Measurements from ENCODE around the gene PDE4B. TPM values are rescaled to one million over a fixed set of nuclear protein-coding genes. Genes with fewer than 3 reads are reported as not detected.

PDE4B gene
- total and polyA plus RNA-seq, 9 of the 15 experiments (the other 6 are each of a cell fraction or from before 2014, with no cell fraction given), result 0.09 TPM; not detected in 8

DNA sequence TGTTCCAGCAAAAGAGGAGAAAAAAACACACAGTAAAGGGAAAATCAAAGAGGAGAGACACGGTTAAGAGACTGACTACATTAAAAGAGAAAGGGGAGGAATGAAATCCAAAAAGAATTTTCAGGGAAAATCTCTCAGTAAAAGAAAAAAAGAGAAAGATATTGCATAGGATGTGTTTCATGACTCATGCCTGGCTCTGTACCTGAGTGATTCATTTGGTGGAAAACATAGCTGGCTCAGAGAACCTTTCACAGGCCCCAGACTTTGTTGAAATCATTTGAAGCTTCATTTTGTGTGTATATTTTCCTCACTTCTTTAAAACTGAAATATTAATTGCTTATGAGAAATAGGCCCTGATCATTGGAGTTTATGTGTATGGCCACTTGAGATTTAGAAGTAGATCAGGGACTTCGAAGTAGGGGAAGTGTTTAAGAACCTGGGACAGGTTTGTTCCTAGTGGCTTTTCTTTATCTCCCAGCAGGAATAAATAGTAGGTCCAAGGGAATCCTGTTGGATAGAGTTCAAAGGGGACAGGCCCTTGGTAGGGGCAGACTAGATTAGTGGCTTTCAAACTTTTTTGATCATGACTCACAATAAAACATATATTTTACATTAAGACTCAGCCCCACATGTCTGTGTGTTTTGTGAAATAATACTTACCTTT, 502.1 kb downstream of the PDE4B start:
- FAIRE-seq (no peak), ATAC-seq (no peak), DNase-seq (ENCODE audit: extremely low read depth in 1 of 4, low spot score in 3 of 4) (no peak)
- Histone ChIP-seq H3K27ac (ENCODE audit: extremely low read depth, low read depth, low read length) (no peak overlapping the region), H3K9ac (ENCODE audit: insufficient read depth in 1 of 2, low read depth in 2 of 2, low read length in 2 of 2) (no peak overlapping the region), H3K9me3 (replicated peaks; ENCODE audit: control insufficient read depth, insufficient read depth, low read depth, low read length) (no peaks in the 10 kb centered on the region), H3K36me3 (ENCODE audit: control insufficient read depth, insufficient read depth, low read length) (no peaks in the 10 kb centered on the region), H3K4me1 (replicated peaks in 1 of 2; ENCODE audit: control insufficient read depth in 2 of 2, insufficient read depth in 2 of 2, low read length in 2 of 2) (no peaks in the 10 kb centered on the region), H3K4me2 (ENCODE audit: insufficient read depth, low read length) (no peak overlapping the region), H3K4me3 (no peak overlapping the region), H3K9me1 (ENCODE audit: control insufficient read depth, insufficient read depth, low read length) (no peaks in the 10 kb centered on the region), H2AFZ (ENCODE audit: low read depth, low read length) (no peak overlapping the region), H3K79me2 (ENCODE audit: control insufficient read depth, insufficient read depth, low read length) (no peaks in the 10 kb centered on the region), H4K20me1 (replicated peaks; ENCODE audit: control insufficient read depth, insufficient read depth, low read length) (no peaks in the 10 kb centered on the region), H3K27me3 (ENCODE audit: control insufficient read depth in 2 of 2, insufficient read depth in 2 of 2, low read length in 2 of 2) (no peaks in the 10 kb centered on the region)
- POLR2A ChIA-PET, result no interaction called here
- intact Hi-C loops (cut with micrococcal nuclease) (no loop called here), in situ Hi-C loops (cut with MboI) (no loop called here)
- WGBS (ENCODE audit: insufficient coverage, low coverage, missing lambda C conversion rate), result 0% methylated on average over 2 of the region's 2 CpGs
- CTCF ChIA-PET (ENCODE audit: low intra/inter-chr PET ratio), result interaction anchor here (0.6 kb wide), 1 partner anchor 138 kb away, joined by 3 read pairs; no protein-coding TSS in a partner anchor
- no peak for TF ChIP-seq HEY1 (CRISPR knock-in tag; IDR thresholded peaks at IDR 0.05; ENCODE audit: borderline replicate concordance)
- peak; percentile 46; the same call in 1 of the 2 replicates for TF ChIP-seq FOSL1 (tag; conservative IDR thresholded peaks at IDR 0.05)
- no TSS peak for BruUV-seq (replicated peaks)

DNA sequence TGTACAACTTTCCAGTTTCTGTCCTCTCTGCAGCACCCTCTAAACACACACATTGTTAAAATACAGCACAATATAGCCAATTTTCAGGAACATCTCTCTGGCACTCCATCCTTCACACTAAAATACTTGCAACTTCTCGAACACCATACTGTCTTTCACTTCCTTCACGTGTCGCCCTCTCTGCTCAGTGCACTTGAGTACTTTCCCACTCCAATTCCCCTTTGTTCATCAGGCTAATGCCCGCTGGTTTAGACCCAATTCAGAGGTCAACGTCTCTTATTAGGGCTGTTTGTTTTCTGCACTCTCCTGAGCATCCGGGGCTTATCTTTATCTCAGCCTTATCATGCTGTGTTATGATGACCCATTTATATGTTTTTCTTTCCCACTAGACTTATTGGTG, 503.1 kb downstream of the PDE4B start:
- CTCF ChIA-PET (ENCODE audit: low intra/inter-chr PET ratio), result no interaction called here
- FAIRE-seq, result no peak
- intact Hi-C loops (cut with micrococcal nuclease), result no loop called here
- Histone ChIP-seq H3K9me3 (replicated peaks; ENCODE audit: control insufficient read depth, insufficient read depth, low read depth, low read length) (no peaks in the 10 kb centered on the region), H3K4me2 (ENCODE audit: insufficient read depth, low read length) (no peak overlapping the region), H3K27ac (ENCODE audit: extremely low read depth, low read depth, low read length) (no peak overlapping the region), H3K36me3 (ENCODE audit: control insufficient read depth, insufficient read depth, low read length) (no peaks in the 10 kb centered on the region), H2AFZ (ENCODE audit: low read depth, low read length) (no peak overlapping the region), H3K9ac (ENCODE audit: insufficient read depth in 1 of 2, low read depth in 2 of 2, low read length in 2 of 2) (no peak overlapping the region), H3K4me1 (replicated peaks in 1 of 2; ENCODE audit: control insufficient read depth in 2 of 2, insufficient read depth in 2 of 2, low read length in 2 of 2) (no peaks in the 10 kb centered on the region), H4K20me1 (replicated peaks; ENCODE audit: control insufficient read depth, insufficient read depth, low read length) (no peaks in the 10 kb centered on the region), H3K27me3 (ENCODE audit: control insufficient read depth in 2 of 2, insufficient read depth in 2 of 2, low read length in 2 of 2) (no peaks in the 10 kb centered on the region), H3K9me1 (ENCODE audit: control insufficient read depth, insufficient read depth, low read length) (no peaks in the 10 kb centered on the region), H3K79me2 (ENCODE audit: control insufficient read depth, insufficient read depth, low read length) (no peaks in the 10 kb centered on the region), H3K4me3 (no peak overlapping the region)
- POLR2A ChIA-PET, result no interaction called here
- no peak for DNase-seq (ENCODE audit: extremely low read depth in 1 of 4, low spot score in 3 of 4)
- TF ChIP-seq, protein P1, sequence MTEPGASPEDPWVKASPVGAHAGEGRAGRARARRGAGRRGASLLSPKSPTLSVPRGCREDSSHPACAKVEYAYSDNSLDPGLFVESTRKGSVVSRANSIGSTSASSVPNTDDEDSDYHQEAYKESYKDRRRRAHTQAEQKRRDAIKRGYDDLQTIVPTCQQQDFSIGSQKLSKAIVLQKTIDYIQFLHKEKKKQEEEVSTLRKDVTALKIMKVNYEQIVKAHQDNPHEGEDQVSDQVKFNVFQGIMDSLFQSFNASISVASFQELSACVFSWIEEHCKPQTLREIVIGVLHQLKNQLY (CRISPR knock-in tag; conservative IDR thresholded peaks at IDR 0.05), result no peak
- no peak for TF ChIP-seq TEAD1 (CRISPR knock-in tag; IDR thresholded peaks at IDR 0.05)
- TF ChIP-seq, protein P2, sequence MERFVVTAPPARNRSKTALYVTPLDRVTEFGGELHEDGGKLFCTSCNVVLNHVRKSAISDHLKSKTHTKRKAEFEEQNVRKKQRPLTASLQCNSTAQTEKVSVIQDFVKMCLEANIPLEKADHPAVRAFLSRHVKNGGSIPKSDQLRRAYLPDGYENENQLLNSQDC (CRISPR knock-in tag; IDR thresholded peaks at IDR 0.05), result no peak
- TF ChIP-seq, protein P3, sequence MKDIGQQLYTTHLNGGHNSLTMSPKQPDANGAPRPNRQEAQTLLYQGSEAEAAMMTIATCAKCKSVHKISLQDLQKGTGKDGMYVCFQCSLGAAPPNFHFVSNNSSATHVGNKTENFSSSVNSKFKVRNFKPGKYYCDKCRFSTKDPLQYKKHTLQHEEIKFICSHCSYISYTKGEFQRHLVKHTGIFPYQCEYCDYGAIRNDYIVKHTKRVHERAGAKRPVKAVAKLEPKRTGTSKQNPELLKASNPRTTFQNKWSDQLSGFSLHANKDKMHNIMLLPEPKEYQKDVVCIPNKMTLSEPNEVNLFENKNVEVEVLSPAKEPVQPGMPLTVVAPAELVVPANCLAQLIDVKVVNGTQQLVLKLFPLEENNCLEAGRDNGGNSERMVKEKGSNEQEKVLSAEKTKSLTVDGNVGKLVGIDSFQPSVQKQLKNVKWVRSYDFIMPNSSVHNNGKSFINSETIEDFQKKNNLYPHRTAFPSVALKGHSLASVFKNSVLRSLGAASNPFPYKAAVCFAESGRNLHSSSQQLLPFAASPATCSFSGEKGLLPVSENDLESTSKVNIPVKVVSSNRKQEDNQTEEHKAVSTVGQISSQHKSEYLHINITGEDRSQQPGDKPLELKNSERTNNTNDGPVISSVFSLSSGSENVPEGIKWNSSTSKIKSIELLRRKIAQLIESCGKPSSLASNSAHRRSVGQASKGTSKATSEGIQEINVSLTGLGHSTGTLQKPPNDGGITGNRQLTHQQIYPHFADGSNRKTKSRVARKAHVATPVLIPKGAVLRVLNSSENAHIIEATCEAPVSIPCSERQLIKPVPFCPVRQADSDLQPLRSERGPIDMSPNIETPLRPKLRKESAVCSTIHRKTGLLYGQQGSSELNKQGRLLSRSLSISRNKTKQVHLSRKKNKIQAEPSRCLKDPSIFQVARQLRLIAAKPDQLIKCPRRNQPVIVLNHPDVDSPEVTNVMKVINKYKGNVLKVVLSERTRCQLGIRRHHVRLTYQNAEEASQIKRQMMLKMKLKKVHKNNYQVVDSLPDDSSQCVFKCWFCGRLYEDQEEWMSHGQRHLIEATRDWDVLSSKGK (CRISPR knock-in tag; IDR thresholded peaks at IDR 0.05), result no peak
- no peak for ATAC-seq
- in situ Hi-C loops (cut with MboI), result no loop called here
- WGBS (ENCODE audit: insufficient coverage, low coverage, missing lambda C conversion rate), result 0% methylated on average over 6 of the region's 6 CpGs
- BruUV-seq (replicated peaks), result no TSS peak
